NOMO-1 (cell line): ENCODE results near the gene CCR5.
"Not testable (repeated sequence)": the region's sequence is repeated elsewhere in the genome, so short reads cannot be mapped to it uniquely, and the experiment has no call there.

Source experiments
- DNase-seq, 2 experiments: peaks; one replicate each; lab custom pipeline; 2025; ENCODE audit not compliant: unreplicated experiment in 2 of 2; lab: John Stamatoyannopoulos, UW

Gene CCR5

GRCh38 chr3:46381625-46382024 lies 10.9 kb downstream of the CCR5 start:
- no peak for DNase-seq

DNA sequence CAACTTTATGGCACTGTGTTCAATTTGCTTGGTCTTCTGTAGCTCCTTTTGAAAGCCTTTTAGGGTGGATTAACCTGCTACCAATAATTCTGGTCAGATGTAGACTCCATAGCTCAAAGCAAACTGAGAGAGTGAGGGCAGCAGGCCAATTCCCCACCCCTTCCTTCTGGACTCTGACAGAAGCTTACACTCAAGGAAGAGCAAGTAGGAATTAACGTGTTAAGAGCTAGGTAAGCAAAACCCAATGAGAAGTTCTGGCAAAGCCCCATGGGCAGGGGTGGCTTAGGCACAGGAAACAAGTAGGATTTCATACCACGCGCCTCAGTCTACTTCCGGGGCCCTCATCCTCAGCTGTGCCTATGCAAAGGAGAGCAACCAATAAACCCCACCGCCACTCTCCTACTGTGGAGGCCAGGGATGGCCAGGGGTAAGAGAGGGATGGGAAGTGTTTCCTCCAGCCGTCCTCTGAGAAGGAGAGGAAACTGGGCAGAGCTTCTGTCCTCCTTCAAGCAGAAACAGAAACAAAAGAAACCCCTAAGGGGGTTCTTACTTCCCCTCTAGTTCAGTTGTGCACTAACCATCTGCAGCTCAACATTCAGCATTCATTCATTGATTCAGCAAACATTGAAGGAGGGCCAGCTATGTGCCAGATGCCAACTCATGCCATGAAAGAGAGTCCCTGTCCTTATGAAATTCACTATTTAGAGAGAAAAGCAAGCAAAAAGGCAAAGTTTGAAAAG lies 12.6 kb downstream of the CCR5 start:
- DNase-seq: no peak

DNA sequence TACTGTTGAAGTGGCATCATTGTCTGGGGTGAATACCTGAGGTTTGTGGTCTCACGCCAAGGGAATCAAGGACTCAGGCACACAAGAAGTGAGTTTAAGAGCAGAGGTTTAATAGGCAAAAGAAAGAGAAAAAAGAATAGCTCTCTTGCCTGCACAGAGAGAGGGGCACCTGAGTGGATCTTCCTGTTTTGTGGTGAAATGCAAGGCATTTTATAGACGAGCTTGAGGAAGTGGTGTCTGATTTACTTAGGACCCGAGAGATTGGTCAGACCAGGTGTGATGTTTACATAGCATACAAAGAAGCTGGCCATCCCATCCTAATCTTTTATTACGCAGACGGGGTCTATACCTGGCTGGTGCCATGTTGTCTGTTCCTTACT lies 13.2 kb downstream of the CCR5 start:
- peak; percentile 38 to 56 for DNase-seq

DNA sequence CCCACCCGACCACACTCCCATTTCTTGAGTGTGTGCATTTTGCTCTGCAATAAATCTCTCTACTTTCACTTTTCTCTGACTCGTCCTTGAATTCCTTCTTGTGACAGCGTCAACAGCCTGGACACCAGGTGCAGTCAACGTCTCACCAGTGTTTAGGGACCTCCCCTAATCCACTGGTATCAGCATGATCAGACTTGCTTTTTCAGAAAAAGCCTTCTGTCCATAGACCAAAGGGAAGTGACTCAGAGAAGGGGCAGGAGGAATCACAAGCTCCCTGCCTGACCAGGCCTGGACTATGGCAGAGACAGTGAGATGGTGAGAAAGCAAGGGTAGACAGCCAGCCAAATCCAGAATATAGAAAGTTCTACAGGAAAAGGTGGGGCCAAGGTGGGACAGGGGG lies 15.5 kb downstream of the CCR5 start:
- DNase-seq: peak; percentile 30 to 72

- not testable (repeated sequence) for DNase-seq
These were observed 18.1 kb downstream of the CCR5 start for GRCh38 chr3:46388847-46389246.

DNA sequence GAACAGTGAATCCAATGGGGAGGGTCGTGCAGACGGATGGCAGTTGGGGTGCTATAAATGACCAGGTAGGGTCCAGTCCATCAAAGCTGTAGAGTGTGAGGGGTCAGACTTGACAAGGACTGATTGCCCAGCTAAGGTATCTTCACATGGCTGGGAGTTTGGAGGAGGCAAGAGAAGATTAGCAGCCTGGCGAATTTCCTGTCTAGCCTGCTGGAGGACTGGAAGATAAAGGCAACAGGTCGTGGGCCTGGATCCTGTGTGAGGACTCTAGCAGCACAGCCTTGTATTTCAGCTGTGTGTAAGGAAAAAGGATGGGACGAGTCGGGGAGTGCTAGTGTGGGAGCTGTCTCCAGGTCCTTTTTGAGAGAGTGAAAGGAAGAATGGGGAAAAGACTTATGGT lies 18.6 kb downstream of the CCR5 start:
- no peak for DNase-seq

DNA sequence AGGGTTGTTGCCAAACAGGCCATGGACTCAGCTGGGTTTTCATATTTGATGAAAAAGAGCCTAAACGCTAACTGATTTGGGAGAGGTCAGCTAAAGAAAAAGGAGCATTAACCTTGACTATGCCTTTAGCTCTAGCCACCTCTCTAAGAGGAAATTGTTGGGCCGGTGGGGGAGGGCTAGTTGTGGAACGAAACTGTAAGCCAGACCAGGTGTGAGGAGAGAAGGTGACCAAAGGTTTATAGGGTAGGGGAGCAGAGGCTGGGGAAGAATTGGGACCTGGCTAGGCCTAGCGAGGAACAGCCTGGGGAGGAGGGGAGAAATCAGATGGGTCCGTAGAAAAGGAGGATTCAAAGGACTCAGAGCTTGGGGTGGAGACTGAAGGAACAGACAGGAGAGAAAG lies 20.8 kb downstream of the CCR5 start:
- DNase-seq: not testable (repeated sequence)

GRCh38 chr3:46393011-46393410 lies 22.3 kb downstream of the CCR5 start:
- no peak for DNase-seq

GRCh38 chr3:46393554-46394434 lies 23.0 kb downstream of the CCR5 start:
- peak; percentile 61 to 81 for DNase-seq

DNA sequence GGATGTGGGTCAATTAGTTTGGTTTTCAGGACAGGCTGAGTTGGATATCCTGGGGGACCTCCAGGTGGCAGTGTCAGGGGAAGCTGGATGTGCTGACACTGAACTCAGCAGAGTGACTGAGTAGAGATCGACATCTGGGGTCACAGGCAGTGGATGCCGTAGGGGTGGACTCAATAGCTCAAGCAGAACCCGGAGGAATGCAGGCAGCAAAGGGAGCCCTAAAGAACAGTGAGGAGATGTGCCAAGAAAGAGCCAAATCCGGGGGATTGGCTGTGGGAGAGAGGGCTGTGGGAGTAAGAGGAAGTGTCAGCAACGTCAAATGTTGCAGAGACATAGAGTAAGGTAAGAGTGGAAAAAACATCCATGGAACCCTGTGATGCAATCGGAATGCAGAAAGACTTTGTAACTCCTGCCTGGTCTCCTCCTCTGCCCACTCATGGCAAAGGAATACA lies 24.5 kb downstream of the CCR5 start:
- peak in 1 of 2 experiments; percentile 35 for DNase-seq

DNA sequence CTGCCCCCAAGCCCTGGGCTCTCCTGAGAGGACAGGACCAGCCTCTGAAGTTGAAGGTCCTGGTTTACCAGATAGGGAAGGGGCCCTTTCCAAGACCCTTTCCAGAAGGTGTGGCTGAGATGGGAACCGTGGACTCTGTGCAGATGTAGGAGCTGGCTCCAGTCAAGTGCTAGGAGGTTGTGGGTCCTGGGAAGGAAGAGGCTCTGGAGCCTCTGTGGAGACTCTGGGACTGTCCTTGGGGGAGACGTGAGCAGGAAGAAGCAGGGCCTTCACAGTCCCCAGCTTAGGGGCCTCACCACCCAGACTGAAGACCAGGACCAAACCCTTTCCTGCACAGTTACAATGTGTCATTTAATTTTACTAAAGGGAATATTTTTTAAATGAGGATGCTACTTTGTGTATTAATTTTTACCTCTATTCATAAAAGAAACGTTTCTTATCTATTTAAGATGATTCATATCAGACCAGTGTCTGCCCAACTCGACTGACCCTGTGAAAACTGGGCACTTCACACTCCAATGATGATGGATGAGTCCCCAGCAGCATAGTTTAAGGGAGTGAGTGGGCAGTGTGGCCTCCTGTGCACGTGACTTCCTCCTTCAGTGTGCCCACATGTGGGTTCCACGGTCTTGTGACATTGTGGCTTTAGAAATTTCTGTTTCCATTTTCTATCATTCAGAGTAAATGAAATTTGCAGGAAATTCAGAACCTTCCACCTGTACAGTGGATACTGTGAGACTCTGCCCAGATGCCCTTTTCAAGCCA lies 25.2 kb downstream of the CCR5 start:
- peak; percentile 22 to 38 for DNase-seq

GRCh38 chr3:46397111-46397510 lies 26.4 kb downstream of the CCR5 start:
- DNase-seq: no peak

GRCh38 chr3:46398186-46398955 lies 27.6 kb downstream of the CCR5 start:
- no peak for DNase-seq

- no peak for DNase-seq
These were observed 28.4 kb downstream of the CCR5 start for GRCh38 chr3:46399098-46399497.

- no peak for DNase-seq
These were observed 28.8 kb downstream of the CCR5 start for GRCh38 chr3:46399557-46399956.

- DNase-seq: no peak
These were observed 29.4 kb downstream of the CCR5 start for GRCh38 chr3:46400000-46400734.

DNA sequence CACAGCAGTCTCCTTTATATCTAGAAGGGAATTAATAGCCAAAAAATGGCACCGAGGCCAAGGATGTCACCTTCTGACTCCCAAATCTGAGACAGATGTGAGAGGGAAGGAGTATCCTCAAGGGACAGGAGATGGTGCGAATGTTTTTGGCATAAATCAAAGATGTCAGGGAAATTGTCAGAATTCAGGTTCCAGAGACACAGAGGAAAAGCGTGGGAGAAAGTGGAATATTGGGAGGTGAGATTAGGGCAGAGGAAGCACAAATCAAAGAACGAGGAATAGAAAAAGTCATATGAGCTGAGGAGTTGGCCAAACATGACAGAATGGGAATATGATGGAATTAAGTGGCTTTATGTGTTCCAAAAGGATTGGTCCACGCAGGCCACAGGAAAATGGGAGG lies 30.1 kb downstream of the CCR5 start:
- no peak for DNase-seq

DNA sequence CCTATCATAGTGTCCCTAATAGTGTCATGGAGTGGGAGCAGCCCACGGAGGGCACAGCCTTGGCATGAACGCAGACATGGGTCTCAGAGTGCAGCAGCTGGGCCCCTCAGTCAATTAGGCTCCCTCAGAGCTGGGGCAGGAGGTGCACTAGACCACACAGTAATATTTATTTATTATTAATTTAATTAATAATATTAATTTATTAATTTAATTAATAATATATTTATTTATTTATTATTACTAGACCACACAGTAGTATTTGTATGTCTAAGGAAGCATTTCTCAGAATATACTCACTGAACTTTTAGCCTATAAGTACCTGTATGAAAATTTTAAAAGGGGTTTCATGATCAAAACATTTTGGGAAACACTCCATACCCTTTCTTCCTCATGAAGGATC lies 30.8 kb downstream of the CCR5 start:
- DNase-seq: no peak

GRCh38 chr3:46402902-46403301 lies 32.2 kb downstream of the CCR5 start:
- not testable (repeated sequence) for DNase-seq
